ENCODE measurements around the gene KRTAP6-2. TPM values are rescaled to one million over a fixed set of nuclear protein-coding genes. Genes with fewer than 3 reads are reported as not detected.

Gene KRTAP6-2
- total RNA-seq, 1 experiment from 2014 or later = not detected

DNA sequence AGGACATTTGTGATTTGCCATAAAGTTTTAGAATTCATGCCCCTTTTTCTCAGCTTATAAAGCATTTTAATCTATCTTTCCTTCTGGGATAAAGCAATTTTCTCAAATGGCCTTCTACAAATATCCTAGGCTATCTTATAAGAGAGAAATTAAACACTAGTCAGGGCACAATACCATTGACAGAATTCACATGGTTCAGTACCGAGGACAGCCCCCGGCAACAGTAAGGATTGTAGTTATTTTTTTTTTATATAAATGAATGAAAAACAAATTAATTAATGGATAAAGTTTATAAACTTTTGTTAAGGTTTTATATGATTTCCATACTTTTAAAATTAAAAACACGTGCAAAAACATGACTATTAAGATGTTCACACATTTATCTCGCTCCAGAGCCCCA, 29.4 kb upstream of the KRTAP6-2 start:
- H3K36me3 ChIP-seq (ENCODE audit: insufficient read depth, low read length, poor library complexity, severe bottlenecking) = no peaks in the 10 kb centered on the region
- TF ChIP-seq EZH2 (IDR thresholded peaks at IDR 0.05; ENCODE audit: borderline replicate concordance, low read depth, low read length, poor library complexity, severe bottlenecking) = no peak
- TF ChIP-seq, protein P1, sequence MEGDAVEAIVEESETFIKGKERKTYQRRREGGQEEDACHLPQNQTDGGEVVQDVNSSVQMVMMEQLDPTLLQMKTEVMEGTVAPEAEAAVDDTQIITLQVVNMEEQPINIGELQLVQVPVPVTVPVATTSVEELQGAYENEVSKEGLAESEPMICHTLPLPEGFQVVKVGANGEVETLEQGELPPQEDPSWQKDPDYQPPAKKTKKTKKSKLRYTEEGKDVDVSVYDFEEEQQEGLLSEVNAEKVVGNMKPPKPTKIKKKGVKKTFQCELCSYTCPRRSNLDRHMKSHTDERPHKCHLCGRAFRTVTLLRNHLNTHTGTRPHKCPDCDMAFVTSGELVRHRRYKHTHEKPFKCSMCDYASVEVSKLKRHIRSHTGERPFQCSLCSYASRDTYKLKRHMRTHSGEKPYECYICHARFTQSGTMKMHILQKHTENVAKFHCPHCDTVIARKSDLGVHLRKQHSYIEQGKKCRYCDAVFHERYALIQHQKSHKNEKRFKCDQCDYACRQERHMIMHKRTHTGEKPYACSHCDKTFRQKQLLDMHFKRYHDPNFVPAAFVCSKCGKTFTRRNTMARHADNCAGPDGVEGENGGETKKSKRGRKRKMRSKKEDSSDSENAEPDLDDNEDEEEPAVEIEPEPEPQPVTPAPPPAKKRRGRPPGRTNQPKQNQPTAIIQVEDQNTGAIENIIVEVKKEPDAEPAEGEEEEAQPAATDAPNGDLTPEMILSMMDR (conservative IDR thresholded peaks at IDR 0.05; ENCODE audit: low read depth, low read length) = no peak
- no peak for DNase-seq (ENCODE audit: low spot score)
- POLR2A ChIA-PET (ENCODE audit: low non-redundant PET) = no interaction called here
- H3K4me3 ChIP-seq (ENCODE audit: low read depth, low read length, poor library complexity, severe bottlenecking) = no peak overlapping the region
- no peak overlapping the region for H3K27ac ChIP-seq (ENCODE audit: low read depth, low read length, poor library complexity, severe bottlenecking)
- H3K9me3 ChIP-seq (ENCODE audit: low read depth, low read length, poor library complexity, severe bottlenecking) = no peaks in the 10 kb centered on the region
- intact Hi-C loops (cut with micrococcal nuclease; ENCODE audit: unreplicated experiment) = no loop called here
- no peaks in the 10 kb centered on the region for H3K27me3 ChIP-seq (replicated peaks; ENCODE audit: insufficient read depth, low read depth, low read length, poor library complexity)
- CTCF ChIA-PET = no interaction called here
- no TSS peak for BruUV-seq (replicated peaks)
- H3K4me1 ChIP-seq (ENCODE audit: insufficient read depth, low read length, poor library complexity, severe bottlenecking) = no peaks in the 10 kb centered on the region

DNA sequence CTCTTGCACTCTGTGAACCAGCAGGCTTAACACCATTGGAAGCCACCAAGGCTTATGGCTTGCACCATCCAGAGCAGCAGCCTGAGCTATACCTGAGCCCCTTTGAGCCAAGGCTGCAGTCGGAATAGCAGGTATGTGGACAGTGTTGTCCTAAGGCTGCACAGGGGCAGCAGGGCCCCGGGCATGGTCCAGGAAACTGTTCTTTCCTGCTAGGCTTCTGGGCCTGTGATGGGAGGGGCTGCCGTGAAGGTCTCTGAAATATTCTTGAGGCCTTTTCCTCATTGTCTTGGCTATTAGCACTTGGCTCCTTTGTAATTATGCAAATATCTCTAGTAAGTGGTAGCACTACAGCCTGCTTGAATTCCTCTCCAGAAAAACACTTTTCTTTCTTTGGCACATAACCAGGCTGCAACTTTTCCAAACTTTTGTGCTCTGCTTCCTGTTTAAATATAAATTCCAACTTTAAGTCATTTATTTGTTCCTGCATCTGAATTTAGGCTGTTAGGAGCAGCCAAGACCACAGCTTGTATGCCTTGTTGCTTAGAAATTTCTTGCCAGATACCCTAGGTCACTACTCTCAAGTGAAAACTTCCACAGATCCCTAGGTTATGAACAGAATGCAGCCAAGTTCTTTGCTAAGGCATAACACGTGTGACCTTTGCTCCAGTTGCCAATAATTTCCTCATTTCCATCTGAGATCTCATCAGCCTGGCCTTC, 26.9 kb upstream of the KRTAP6-2 start:
- BruUV-seq (replicated peaks) = no TSS peak
- no peak for DNase-seq (ENCODE audit: low spot score)

DNA sequence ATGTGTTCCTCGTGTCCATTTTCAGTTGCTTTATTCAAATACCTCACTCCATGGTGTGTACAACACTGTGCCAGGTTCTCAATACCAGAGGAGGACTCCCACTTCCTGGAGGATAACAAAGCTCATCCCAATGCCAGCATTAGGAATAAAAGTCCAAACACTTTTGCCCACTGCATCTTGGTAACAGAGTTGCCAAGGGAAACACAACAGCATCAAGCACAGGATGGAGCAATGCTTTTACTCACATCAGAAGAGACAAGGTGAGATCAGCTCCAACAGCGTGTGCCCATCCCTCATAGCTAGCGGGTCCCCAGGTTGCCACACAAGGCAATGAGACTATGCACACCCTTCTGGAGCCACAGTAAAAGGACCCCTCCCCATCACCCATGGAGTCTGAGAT, 24.7 kb upstream of the KRTAP6-2 start:
- Histone ChIP-seq H3K4me3 (ENCODE audit: low read depth, low read length, poor library complexity, severe bottlenecking) (no peak overlapping the region), H3K27ac (ENCODE audit: low read depth, low read length, poor library complexity, severe bottlenecking) (no peak overlapping the region), H3K9me3 (ENCODE audit: low read depth, low read length, poor library complexity, severe bottlenecking) (no peaks in the 10 kb centered on the region), H3K4me1 (ENCODE audit: insufficient read depth, low read length, poor library complexity, severe bottlenecking) (no peaks in the 10 kb centered on the region), H3K27me3 (replicated peaks; ENCODE audit: insufficient read depth, low read depth, low read length, poor library complexity) (no peaks in the 10 kb centered on the region), H3K36me3 (ENCODE audit: insufficient read depth, low read length, poor library complexity, severe bottlenecking) (no peaks in the 10 kb centered on the region)
- no TSS peak for BruUV-seq (replicated peaks)
- ChIA-PET CTCF (no interaction called here), POLR2A (ENCODE audit: low non-redundant PET) (no interaction called here)
- intact Hi-C loops (cut with micrococcal nuclease; ENCODE audit: unreplicated experiment) = no loop called here
- TF ChIP-seq, protein P1 (conservative IDR thresholded peaks at IDR 0.05; ENCODE audit: low read depth, low read length) = no peak
- no peak for TF ChIP-seq EZH2 (IDR thresholded peaks at IDR 0.05; ENCODE audit: borderline replicate concordance, low read depth, low read length, poor library complexity, severe bottlenecking)
- no peak for DNase-seq (ENCODE audit: low spot score)

More for the DNA sequence above, 26.9 kb upstream of the KRTAP6-2 start:
- intact Hi-C loops (cut with micrococcal nuclease; ENCODE audit: unreplicated experiment) = no loop called here
- TF ChIP-seq EZH2 (IDR thresholded peaks at IDR 0.05; ENCODE audit: borderline replicate concordance, low read depth, low read length, poor library complexity, severe bottlenecking) = no peak
- TF ChIP-seq, protein P1 (conservative IDR thresholded peaks at IDR 0.05; ENCODE audit: low read depth, low read length) = no peak
- Histone ChIP-seq H3K36me3 (ENCODE audit: insufficient read depth, low read length, poor library complexity, severe bottlenecking) (no peaks in the 10 kb centered on the region), H3K4me3 (ENCODE audit: low read depth, low read length, poor library complexity, severe bottlenecking) (no peak overlapping the region), H3K9me3 (ENCODE audit: low read depth, low read length, poor library complexity, severe bottlenecking) (no peaks in the 10 kb centered on the region), H3K27me3 (replicated peaks; ENCODE audit: insufficient read depth, low read depth, low read length, poor library complexity) (no peaks in the 10 kb centered on the region), H3K27ac (ENCODE audit: low read depth, low read length, poor library complexity, severe bottlenecking) (no peak overlapping the region), H3K4me1 (ENCODE audit: insufficient read depth, low read length, poor library complexity, severe bottlenecking) (no peaks in the 10 kb centered on the region)
- POLR2A ChIA-PET (ENCODE audit: low non-redundant PET) = no interaction called here
- CTCF ChIA-PET = no interaction called here

Data from A673 (cell line).